Brain microvascular endothelial cell (primary cell): ENCODE results near the gene EHBP1L1.
"Not testable (repeated sequence)": the region's sequence is repeated elsewhere in the genome, so short reads cannot be mapped to it uniquely, and the experiment has no call there.

Source experiments
- DNase-seq: peaks from one replicate; pipeline ENCODE4 v3.0.0-alpha.2; 2020
- H3K27ac ChIP-seq: fragments of 250-450 bp; sonication (Bioruptor Pico); 2 replicates; pipeline ENCODE4 v1.5.1; 2020; ENCODE audit warnings: mild to moderate bottlenecking, moderate library complexity
- H3K27me3 ChIP-seq: fragments of 250-450 bp; sonication (Bioruptor Pico); replicated peaks from 2 replicates; pipeline ENCODE4 v1.5.1; 2020; ENCODE audit warnings: mild to moderate bottlenecking
- H3K36me3 ChIP-seq: fragments of 250-450 bp; sonication (Bioruptor Pico); replicated peaks from 2 replicates; pipeline ENCODE4 v1.5.1; 2020; ENCODE audit warnings: mild to moderate bottlenecking
- H3K4me3 ChIP-seq: 2 replicates; pipeline ENCODE4 v1.5.1; 2011; ENCODE audit warnings: low read depth, mild to moderate bottlenecking, control low read depth, low read length, moderate library complexity
- in situ Hi-C: cut with HindIII; loops from 2 replicates; pipeline ENCODE4 v1.10.0; 2017; ENCODE audit warnings: low sequenced_read_pairs, low pct_ligation_motif_present
- TF ChIP-seq, protein P1 (sequence below): IDR thresholded peaks from 2 replicates; pipeline ENCODE4 v1.5.1; 2011; ENCODE audit warnings: low read depth, mild to moderate bottlenecking, moderate library complexity, low read length, control low read depth, inconsistent platforms; ENCODE audit errors: missing control alignments

Gene EHBP1L1

DNA sequence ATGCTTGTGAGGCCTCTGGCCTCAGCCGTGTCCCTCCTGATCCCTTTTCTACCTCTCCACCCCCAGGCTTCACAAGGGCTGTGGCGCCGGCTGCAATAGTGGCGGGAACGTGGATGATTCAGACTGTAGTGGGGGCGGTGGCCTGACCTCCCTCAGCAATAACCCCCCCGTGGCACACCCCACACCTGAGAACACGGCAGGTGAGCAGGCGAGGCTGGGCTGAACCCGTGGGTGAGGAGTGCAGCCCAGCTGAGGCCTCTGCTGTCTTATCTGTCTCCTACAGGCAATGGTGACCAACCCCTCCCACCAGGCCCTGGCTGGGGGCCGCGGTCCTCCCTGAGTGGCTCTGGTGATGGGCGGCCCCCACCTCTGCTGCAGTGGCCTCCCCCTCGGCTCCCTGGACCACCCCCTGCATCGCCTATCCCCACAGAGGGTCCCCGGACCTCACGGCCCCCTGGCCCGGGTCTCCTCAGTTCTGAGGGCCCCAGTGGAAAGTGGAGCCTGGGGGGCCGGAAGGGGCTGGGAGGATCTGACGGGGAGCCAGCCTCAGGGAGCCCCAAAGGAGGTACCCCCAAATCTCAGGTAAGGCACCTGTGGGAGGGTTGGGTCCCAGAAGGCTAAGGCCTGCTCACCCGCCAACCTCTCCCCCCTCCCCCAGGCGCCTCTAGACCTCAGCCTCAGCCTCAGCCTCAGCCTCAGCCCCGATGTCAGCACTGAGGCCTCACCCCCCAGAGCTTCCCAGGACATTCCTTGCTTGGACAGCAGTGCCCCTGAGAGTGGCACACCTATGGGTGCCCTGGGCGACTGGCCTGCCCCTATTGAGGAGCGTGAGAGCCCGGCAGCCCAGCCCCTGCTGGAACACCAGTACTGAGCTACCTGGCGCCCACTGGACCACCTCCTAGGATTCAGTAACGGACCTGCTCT lies 60.5 kb downstream of the EHBP1L1 start:
- H3K27ac ChIP-seq = no peak overlapping the region
- TF ChIP-seq, protein P1, sequence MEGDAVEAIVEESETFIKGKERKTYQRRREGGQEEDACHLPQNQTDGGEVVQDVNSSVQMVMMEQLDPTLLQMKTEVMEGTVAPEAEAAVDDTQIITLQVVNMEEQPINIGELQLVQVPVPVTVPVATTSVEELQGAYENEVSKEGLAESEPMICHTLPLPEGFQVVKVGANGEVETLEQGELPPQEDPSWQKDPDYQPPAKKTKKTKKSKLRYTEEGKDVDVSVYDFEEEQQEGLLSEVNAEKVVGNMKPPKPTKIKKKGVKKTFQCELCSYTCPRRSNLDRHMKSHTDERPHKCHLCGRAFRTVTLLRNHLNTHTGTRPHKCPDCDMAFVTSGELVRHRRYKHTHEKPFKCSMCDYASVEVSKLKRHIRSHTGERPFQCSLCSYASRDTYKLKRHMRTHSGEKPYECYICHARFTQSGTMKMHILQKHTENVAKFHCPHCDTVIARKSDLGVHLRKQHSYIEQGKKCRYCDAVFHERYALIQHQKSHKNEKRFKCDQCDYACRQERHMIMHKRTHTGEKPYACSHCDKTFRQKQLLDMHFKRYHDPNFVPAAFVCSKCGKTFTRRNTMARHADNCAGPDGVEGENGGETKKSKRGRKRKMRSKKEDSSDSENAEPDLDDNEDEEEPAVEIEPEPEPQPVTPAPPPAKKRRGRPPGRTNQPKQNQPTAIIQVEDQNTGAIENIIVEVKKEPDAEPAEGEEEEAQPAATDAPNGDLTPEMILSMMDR = no peak
- no peak for DNase-seq
- H3K36me3 ChIP-seq = peaks cover 38% of the 10 kb centered on the region
- no peak overlapping the region for H3K4me3 ChIP-seq
- no peaks in the 10 kb centered on the region for H3K27me3 ChIP-seq
- in situ Hi-C loops = no loop called here

DNA sequence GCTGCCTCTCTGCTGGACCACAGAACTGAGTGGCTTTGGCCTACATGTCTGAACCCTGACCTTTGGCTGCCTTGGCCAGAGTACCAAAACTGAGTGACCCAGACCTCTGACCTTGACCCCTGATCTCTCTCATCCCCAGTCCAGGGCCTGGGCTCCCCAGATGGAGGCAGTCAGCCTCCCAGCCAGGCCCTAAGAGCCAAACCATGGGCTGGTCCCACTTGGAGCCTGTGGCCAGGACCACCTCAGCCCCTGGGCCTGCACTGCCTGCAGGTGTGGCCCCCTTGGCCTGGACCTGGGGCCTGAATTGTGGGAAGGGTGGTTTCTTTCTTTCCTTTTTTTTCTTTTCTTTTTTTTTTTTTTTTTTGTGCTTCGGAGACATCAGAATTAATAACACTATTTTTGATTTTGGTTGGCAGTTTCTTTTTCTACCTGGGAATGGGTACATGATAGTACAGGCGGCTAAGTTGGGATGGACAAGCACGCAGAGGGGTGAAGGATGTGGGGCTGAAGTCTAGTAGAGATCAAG lies 61.2 kb downstream of the EHBP1L1 start:
- Histone ChIP-seq H3K27ac (no peak overlapping the region), H3K4me3 (no peak overlapping the region), H3K36me3 (peaks cover 36% of the 10 kb centered on the region), H3K27me3 (no peaks in the 10 kb centered on the region)
- TF ChIP-seq, protein P1 = no peak
- in situ Hi-C loops = no loop called here
- no peak for DNase-seq

DNA sequence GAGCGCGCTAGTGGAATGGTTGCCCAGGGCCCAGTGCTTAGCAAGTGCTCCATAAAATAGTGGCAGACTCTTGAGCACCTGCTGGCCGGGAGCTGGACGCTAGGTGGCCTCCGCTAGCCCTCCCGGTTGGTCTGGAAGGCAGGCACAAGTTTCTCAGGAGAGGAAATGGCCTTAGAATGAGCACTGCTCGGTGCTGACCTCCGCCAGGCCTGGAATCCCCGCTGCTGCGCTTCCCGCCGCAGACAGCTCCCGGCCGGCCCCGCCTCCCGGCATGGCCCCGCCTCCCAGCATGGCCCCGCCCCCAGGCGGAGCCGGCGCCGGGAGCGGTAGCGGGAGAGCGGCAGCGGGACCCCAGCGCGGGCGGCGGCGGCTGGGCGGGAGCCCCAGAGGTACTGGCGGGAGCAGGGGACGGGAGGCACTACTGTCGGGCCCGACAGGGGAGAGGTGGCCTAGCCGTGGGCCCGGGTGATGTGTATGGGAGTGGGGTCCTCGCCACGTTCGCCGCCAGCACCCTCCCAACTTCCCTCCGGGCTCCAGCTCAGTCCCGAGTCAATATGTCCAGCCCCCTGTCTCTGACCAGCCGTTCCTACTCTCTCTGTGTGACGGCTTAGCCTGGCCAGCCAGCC lies 62.1 kb downstream of the EHBP1L1 start, which contains the start of gene SIPA1:
Gene SIPA1 (plus strand): TSS at position 308 of the 626 bp plus-strand sequence. CDS start 2,821 bp downstream, outside the sequence.
- peaks cover 36% of the 10 kb centered on the region for H3K36me3 ChIP-seq

DNA sequence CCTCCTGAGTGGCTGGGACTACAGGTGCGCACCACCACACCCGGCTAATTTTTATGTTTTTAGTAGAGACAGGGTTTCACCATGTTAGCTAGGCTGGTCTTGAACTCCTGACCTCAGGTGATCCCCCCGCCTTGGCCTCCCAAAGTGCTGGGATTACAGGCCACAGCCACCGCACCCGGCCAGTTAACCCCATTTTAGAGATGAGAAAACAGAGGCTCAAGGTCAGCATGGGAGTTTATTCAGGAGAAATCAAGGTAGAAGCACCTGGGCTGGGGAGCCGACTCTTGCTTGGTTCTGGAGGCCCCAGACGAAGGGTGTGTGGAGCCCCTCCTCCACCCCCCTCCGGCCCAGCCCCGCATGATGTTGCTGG lies 63.4 kb downstream of the EHBP1L1 start:
- H3K4me3 ChIP-seq, DNase-seq, H3K27ac ChIP-seq, H3K27me3 ChIP-seq, in situ Hi-C loops: not testable (repeated sequence)
- H3K36me3 ChIP-seq = peaks cover 34% of the 10 kb centered on the region

More for the DNA sequence above, 62.1 kb downstream of the EHBP1L1 start, which contains the start of gene SIPA1:
- no peaks in the 10 kb centered on the region for H3K27me3 ChIP-seq
- H3K4me3 ChIP-seq = peak within 1 kb of the TSS; percentile 76
- in situ Hi-C loops = no loop called here
- DNase-seq = peak; percentile 81
- TF ChIP-seq, protein P1 = peak; percentile 82
- peak within 1 kb of the TSS; percentile 56 for H3K27ac ChIP-seq

DNA sequence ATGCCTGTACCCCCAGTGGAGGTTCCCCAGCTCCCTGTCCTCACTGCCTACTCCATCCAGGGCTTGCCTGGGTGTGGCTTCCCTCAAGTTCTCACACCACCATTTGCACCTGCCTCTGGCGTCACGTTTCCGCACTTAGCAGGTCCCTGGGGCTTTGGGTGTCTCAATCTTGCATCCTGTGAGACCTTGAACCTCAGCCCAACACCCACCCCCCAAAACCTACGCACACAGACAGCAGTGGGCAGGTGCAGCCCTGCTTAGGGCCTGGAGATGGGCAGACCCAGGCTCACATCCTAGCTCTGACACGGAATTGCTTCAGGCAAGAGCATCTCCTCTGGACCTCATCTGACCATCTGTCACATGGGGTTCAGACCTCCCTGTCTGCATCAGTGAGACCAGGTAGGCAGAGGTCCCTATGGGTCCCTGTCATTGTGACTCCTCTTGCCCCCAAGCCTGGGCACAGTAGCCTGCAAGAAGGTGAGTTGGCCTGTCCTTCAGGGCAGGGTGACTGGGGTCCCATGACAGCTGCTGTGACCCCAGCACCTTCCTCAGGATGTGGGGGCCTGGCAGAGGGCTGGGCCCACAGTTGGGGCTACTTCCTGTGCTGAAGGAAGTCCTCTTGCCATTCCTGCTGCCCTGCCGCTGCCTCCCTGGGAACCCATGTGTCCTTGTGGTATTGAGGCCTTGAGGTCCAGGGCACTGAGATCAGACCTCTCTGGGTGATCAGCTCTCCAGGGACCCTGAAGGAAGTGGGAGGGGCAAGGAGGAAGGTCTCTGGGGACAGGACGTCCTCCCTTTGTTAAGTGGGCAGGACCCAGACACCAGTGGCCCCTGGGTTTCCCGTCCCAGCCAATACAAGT lies 64.0 kb downstream of the EHBP1L1 start:
- H3K36me3 ChIP-seq = peaks cover 28% of the 10 kb centered on the region
- H3K4me3 ChIP-seq = no peak overlapping the region
- in situ Hi-C loops = no loop called here
- DNase-seq = no peak
- no peak overlapping the region for H3K27ac ChIP-seq
- TF ChIP-seq, protein P1 = no peak
- H3K27me3 ChIP-seq = no peaks in the 10 kb centered on the region
